RWPE2 (cell line): ENCODE measurements around the gene SRGAP1.
"Not testable (repeated sequence)": the region's sequence is repeated elsewhere in the genome, so short reads cannot be mapped to it uniquely, and the experiment has no call there.

ENCODE experiments used
- ATAC-seq: fragments of 200-7000 bp; cut with Tn5 transposase; 3 replicates; pipeline ENCODE4 v1.9.1; 2021; ENCODE audit warnings: low read depth
- DNase-seq: peaks from one replicate; pipeline ENCODE4 v3.0.0-alpha.2; 2020; ENCODE audit warnings: low spot score
- H3K27ac ChIP-seq: fragments of 450-650 bp; 2 replicates; pipeline ENCODE4 v1.5.1; 2017; ENCODE audit warnings: mild to moderate bottlenecking; ENCODE audit not compliant: poor library complexity, severe bottlenecking
- H3K27me3 ChIP-seq: fragments of 250-450 bp; sonication (Bioruptor Pico); 2 replicates; pipeline ENCODE4 v1.5.1; 2021; ENCODE audit warnings: mild to moderate bottlenecking, moderate library complexity; ENCODE audit not compliant: insufficient read depth, poor library complexity, severe bottlenecking
- H3K36me3 ChIP-seq: fragments of 250-450 bp; sonication (Bioruptor Pico); 2 replicates; pipeline ENCODE4 v1.5.1; 2020; ENCODE audit warnings: low read depth, mild to moderate bottlenecking, moderate library complexity
- H3K4me1 ChIP-seq: fragments of 250-450 bp; sonication (Bioruptor Pico); 2 replicates; pipeline ENCODE4 v1.5.1; 2021; ENCODE audit warnings: mild to moderate bottlenecking, moderate library complexity; ENCODE audit not compliant: insufficient read depth, poor library complexity, severe bottlenecking
- H3K4me3 ChIP-seq: fragments of 250-450 bp; sonication (Bioruptor Pico); 2 replicates; pipeline ENCODE4 v1.5.1; 2021; ENCODE audit warnings: mild to moderate bottlenecking, moderate library complexity; ENCODE audit not compliant: severe bottlenecking
- H3K9me3 ChIP-seq: fragments of 250-450 bp; sonication (Bioruptor Pico); 2 replicates; pipeline ENCODE4 v1.5.1; 2021; ENCODE audit warnings: mild to moderate bottlenecking, moderate library complexity; ENCODE audit not compliant: severe bottlenecking
- CTCF ChIP-seq: fragments of 450-650 bp; IDR thresholded peaks from one replicate; pipeline ENCODE4 v1.5.1; 2017; ENCODE audit warnings: mild to moderate bottlenecking, moderate library complexity; ENCODE audit not compliant: poor library complexity, severe bottlenecking

Gene SRGAP1

GRCh38 chr12:64192644-64193444 lies 348.3 kb downstream of the SRGAP1 start:
- H3K9me3 ChIP-seq, result no peaks in the 10 kb centered on the region
- no peaks in the 10 kb centered on the region for H3K27me3 ChIP-seq
- ATAC-seq (no peak), DNase-seq (no peak)
- H3K4me3 ChIP-seq, result no peak overlapping the region
- H3K36me3 ChIP-seq, result 0 out of 2 replicates have a peak, but pooled peaks cover 3% of the 10 kb centered on the region
- peaks cover 8% of the 10 kb centered on the region for H3K4me1 ChIP-seq
- H3K27ac ChIP-seq, result no peak overlapping the region
- no peak for TF ChIP-seq CTCF

GRCh38 chr12:64193931-64194330 lies 349.4 kb downstream of the SRGAP1 start:
- TF ChIP-seq CTCF, result no peak
- Histone ChIP-seq H3K4me1 (peaks cover under 1% of the 10 kb centered on the region), H3K36me3 (0 out of 2 replicates have a peak, but pooled peaks cover 3% of the 10 kb centered on the region), H3K27ac (no peak overlapping the region), H3K9me3 (no peaks in the 10 kb centered on the region), H3K27me3 (no peaks in the 10 kb centered on the region), H3K4me3 (no peak overlapping the region)
- no peak for DNase-seq
- no peak for ATAC-seq

- no peak for ATAC-seq
- Histone ChIP-seq H3K27me3 (no peaks in the 10 kb centered on the region), H3K4me1 (no peaks in the 10 kb centered on the region), H3K9me3 (no peaks in the 10 kb centered on the region), H3K4me3 (no peak overlapping the region), H3K36me3 (0 out of 2 replicates have a peak, but pooled peaks cover 3% of the 10 kb centered on the region), H3K27ac (no peak overlapping the region)
- no peak for TF ChIP-seq CTCF
- DNase-seq, result no peak
These were observed 350.0 kb downstream of the SRGAP1 start for GRCh38 chr12:64194333-64195149.

GRCh38 chr12:64195841-64196240 lies 351.3 kb downstream of the SRGAP1 start:
- H3K36me3 ChIP-seq, ATAC-seq, H3K27me3 ChIP-seq, DNase-seq, H3K4me1 ChIP-seq, H3K9me3 ChIP-seq, H3K4me3 ChIP-seq, H3K27ac ChIP-seq: not testable (repeated sequence)

GRCh38 chr12:64203036-64203435 lies 358.5 kb downstream of the SRGAP1 start:
- no peak overlapping the region for H3K4me3 ChIP-seq
- H3K36me3 ChIP-seq, result no peaks in the 10 kb centered on the region
- no peak for ATAC-seq

More at GRCh38 chr12:64203036-64203435, 358.5 kb downstream of the SRGAP1 start:
- no peak for TF ChIP-seq CTCF
- no peak for DNase-seq
- H3K4me1 ChIP-seq, result no peaks in the 10 kb centered on the region
- no peaks in the 10 kb centered on the region for H3K27me3 ChIP-seq
- H3K27ac ChIP-seq, result no peak overlapping the region
- no peaks in the 10 kb centered on the region for H3K9me3 ChIP-seq
